Measurements from ENCODE around the gene GYPA. TPM values are rescaled to one million over a fixed set of nuclear protein-coding genes. Genes with fewer than 3 reads are reported as not detected.
"Not testable (repeated sequence)": the region's sequence is repeated elsewhere in the genome, so short reads cannot be mapped to it uniquely, and the experiment has no call there.

The GYPA gene
- total RNA-seq, 2 experiments from 2014 or later, result not detected

DNA sequence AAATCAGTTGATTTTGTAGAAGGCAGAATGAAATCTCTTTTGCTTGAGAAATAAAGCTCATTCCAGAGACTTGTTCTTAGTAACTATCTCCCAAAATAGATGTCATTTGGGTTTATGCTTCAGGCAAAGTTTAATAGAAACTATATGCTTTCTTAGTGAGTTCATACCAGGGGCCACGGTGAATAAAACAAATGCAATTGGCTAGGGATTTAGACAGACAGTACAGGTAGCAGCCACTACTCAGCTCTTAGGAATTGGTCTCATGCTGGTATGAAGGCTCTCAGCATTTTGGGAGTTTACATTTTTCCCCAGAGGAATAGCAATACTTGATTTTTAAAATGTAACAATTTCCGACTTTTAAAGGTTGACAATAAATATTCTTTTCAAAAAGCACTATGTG lies 27.0 kb downstream of the GYPA start:
- Mint-ChIP-seq H3K4me3 (no peak overlapping the region), H3K27me3 (peaks cover 16% of the 10 kb centered on the region), H3K4me1 (peaks cover 1% of the 10 kb centered on the region), H3K9me3 (ENCODE audit: low read depth) (no peaks in the 10 kb centered on the region), H3K36me3 (no peaks in the 10 kb centered on the region), H3K27ac (no peak overlapping the region)
- ATAC-seq (no peak), DNase-seq (no peak)
- CTCF ChIA-PET, result no interaction called here

DNA sequence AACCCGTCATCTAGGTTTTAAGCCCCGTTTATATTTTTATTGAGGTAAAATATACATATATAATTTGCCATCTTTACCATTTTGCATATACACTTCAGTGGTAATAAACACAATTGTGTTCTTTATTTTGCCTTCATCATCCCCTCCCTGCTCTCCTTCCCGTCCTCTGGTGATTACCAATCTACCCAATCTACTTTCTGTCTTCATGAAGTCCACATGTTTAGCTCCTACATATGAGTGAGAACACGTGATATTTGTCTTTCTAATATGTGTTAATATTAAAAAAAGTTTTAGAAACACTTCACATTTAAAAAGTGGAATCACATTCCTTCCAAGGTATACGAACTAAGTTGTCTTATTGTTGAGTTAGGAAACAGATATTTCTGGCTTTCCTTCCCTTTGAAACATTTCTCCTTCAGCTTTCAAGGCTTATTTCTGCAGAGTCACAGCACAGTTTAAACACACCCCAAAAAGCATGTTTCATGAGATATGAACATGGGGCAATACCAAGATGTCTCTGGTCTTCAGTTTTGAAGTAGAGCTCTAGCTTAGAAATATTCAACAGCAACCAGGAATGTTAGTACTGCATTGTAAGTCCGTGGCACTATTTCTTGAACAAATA lies 35.9 kb downstream of the GYPA start:
- H3K4me3 Mint-ChIP-seq, result no peak overlapping the region

DNA sequence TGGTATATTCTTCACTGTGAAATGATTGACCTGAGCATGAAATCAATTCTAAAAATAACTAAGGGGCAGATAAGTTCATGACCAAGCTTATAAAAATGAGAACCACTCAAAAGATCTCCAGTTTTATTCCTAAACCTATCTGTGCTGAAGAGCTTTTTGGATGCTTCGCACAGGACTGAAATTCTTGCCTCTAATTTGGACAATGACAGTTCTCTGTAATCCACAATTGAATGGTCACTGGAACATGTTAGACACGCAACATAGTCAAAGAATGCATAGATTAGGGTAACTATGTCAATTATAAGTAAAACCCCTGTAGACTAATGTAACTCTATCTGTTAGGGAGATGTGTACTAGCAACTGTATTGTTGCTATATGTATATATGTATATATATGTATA lies 42.7 kb downstream of the GYPA start:
- H3K4me1 Mint-ChIP-seq; H3K36me3 Mint-ChIP-seq; H3K27ac Mint-ChIP-seq; H3K9me3 Mint-ChIP-seq (ENCODE audit: low read depth); H3K27me3 Mint-ChIP-seq; DNase-seq; ATAC-seq; H3K4me3 Mint-ChIP-seq; CTCF ChIA-PET: not testable (repeated sequence)

More for the DNA sequence above, 35.9 kb downstream of the GYPA start:
- Mint-ChIP-seq H3K4me1 (no peaks in the 10 kb centered on the region), H3K36me3 (no peaks in the 10 kb centered on the region), H3K27me3 (no peaks in the 10 kb centered on the region), H3K27ac (no peak overlapping the region), H3K9me3 (ENCODE audit: low read depth) (no peaks in the 10 kb centered on the region)
- ATAC-seq, result no peak
- no peak for DNase-seq
- CTCF ChIA-PET, result no interaction called here

DNA sequence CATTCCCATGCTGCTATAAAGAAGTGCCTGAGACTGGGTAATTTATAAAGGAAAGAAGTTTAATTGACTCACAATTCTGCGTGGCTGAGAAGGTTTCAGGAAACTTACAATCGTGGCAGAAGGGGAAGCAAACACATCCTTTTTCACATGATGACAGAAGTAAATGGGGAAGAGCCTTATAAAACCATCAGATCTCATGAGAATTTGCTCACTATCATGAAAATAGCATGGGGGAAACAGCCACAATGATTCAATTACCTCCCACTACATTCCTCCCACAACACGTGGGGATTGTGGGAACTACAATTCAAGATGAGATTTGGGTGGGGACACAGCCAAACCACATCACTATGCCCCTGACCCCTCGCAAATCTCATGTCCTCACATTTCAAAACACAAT lies 46.5 kb downstream of the GYPA start:
- H3K36me3 Mint-ChIP-seq; CTCF ChIA-PET; H3K4me1 Mint-ChIP-seq; H3K4me3 Mint-ChIP-seq; H3K27me3 Mint-ChIP-seq; DNase-seq; H3K9me3 Mint-ChIP-seq (ENCODE audit: low read depth); ATAC-seq; H3K27ac Mint-ChIP-seq: not testable (repeated sequence)

DNA sequence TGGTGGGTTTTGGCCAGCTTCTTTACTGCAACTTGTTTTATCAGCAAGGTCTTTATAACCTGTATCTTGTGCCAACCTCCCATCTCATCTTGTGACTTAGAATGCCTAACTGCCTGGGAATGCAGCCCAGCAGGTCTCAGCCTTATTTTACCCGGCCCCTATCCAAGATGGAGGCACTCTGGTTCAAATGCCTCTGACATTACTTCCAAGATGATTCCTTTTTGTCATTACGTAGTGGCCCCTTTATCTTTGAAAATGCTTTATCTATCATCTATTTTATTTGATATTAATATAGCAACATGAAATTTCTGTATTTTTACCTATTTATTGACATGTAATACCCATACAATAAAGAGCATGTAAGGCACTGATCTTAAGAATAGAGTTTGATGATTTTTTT lies 49.3 kb downstream of the GYPA start:
- H3K9me3 Mint-ChIP-seq (ENCODE audit: low read depth); H3K27ac Mint-ChIP-seq; DNase-seq; ATAC-seq; H3K4me1 Mint-ChIP-seq; CTCF ChIA-PET; H3K27me3 Mint-ChIP-seq; H3K36me3 Mint-ChIP-seq; H3K4me3 Mint-ChIP-seq: not testable (repeated sequence)

DNA sequence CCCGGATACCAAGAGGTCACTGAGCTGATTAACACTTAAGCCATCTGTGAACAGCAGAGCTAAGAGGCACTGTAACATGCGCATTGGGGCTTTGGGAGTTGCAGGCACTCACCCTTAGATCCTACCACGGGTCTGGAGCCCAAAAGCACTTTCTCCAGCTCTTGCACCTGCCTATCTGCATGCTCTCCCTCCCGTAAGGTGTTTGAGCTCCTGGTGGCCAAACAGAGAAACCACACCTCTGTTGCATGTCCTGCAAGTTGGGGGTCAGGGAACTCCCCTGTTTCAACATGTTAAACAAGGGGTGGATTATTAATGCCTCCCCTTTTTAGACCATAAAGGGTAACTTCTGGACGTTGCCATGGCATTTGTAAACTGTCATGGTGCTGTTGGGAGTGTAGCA lies 49.8 kb downstream of the GYPA start:
- CTCF ChIA-PET, result no interaction called here
- Mint-ChIP-seq H3K27me3 (peaks cover 2% of the 10 kb centered on the region), H3K27ac (no peak overlapping the region), H3K9me3 (ENCODE audit: low read depth) (no peaks in the 10 kb centered on the region), H3K4me1 (no peaks in the 10 kb centered on the region), H3K4me3 (no peak overlapping the region), H3K36me3 (no peaks in the 10 kb centered on the region)
- no peak for ATAC-seq
- DNase-seq, result no peak

DNA sequence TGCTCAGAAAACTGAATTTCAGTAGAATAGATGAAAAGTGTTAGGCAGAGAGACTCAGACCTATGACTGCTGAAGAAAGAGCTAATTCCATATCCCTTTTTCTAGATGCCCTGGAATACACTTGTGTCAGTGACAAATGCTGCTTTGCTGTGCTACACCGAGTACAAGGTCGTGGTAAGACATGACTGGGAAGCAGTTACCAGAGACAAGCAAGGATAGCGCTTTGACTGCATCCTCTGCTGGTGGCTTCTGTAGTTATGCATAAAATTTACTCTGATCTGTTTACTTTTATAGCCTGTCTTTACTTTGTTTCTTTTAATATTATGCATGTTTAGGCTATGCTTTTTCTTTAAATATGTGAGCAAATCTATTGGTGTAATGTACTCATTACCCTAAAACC lies 58.5 kb downstream of the GYPA start:
- not testable (repeated sequence) for H3K9me3 Mint-ChIP-seq (ENCODE audit: low read depth)

DNA sequence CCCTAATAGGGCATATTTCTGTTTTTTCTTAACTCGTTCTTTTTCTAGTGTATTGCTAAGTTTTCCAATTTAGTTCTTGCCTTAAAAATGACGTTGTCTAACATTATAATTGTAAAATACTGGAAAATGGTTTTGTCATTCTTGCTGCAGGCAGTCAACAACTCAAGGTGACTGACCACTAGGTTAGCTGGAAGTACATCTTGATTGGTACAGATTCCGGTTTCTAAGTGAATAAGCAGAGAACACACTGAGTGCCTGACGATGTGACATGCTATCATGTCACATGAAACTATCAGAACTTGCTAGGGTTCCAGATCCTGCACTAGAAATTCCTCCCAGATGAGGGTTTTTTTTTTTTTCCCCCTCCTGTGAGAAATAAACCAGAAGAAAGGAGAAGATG lies 60.4 kb downstream of the GYPA start:
- H3K9me3 Mint-ChIP-seq (ENCODE audit: low read depth), result not testable (repeated sequence)

More for the DNA sequence above, 58.5 kb downstream of the GYPA start:
- H3K27ac Mint-ChIP-seq, H3K27me3 Mint-ChIP-seq, ATAC-seq, CTCF ChIA-PET, DNase-seq, H3K36me3 Mint-ChIP-seq, H3K4me3 Mint-ChIP-seq, H3K4me1 Mint-ChIP-seq: not testable (repeated sequence)

DNA sequence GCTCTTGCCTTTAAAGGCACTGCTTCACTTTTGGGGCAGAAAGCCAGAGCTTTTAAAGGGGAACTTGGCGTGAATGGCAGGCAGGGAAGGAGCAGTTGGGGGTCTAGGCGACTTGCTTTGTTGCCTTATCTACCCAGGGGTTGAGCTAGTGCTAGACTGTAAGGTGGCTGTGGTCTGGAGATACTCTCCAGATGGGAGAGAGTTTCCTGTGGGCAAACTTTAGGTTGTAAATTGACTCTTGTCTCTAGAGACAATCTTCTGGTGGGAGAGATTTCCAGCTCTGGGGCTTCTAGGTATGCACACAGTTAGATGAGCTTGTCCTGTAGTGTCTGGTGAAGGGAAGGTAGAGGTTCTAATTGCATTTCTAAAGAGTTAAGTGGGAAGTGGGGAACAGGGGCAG lies 61.8 kb downstream of the GYPA start:
- H3K4me1 Mint-ChIP-seq; H3K36me3 Mint-ChIP-seq; H3K9me3 Mint-ChIP-seq (ENCODE audit: low read depth); H3K4me3 Mint-ChIP-seq; H3K27me3 Mint-ChIP-seq; DNase-seq; CTCF ChIA-PET; H3K27ac Mint-ChIP-seq; ATAC-seq: not testable (repeated sequence)

More for the DNA sequence above, 60.4 kb downstream of the GYPA start:
- H3K27me3 Mint-ChIP-seq, H3K27ac Mint-ChIP-seq, H3K4me3 Mint-ChIP-seq, DNase-seq, CTCF ChIA-PET, ATAC-seq, H3K4me1 Mint-ChIP-seq, H3K36me3 Mint-ChIP-seq: not testable (repeated sequence)

DNA sequence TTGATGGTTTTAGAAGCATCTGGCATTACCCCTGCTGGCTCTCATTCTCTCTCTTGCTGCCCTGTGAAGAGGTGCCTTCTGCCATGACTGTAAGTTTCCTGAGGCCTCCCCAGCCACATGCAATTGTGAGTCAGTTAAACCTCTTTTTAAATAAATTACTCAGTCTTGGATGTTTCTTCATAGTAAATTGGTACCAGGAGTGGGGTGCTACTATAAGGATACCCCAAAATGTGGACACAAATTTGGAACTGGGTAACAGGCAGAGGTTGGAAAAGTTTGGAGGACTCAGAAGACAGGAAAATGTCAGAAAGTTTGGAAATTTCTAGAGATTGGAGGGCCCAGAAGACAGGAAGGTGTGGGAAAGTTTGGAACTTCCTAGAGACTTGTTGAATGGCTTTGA lies 79.0 kb downstream of the GYPA start:
- H3K9me3 Mint-ChIP-seq (ENCODE audit: low read depth); H3K27me3 Mint-ChIP-seq; DNase-seq; H3K36me3 Mint-ChIP-seq; H3K4me1 Mint-ChIP-seq; H3K4me3 Mint-ChIP-seq; CTCF ChIA-PET; ATAC-seq; H3K27ac Mint-ChIP-seq: not testable (repeated sequence)

DNA sequence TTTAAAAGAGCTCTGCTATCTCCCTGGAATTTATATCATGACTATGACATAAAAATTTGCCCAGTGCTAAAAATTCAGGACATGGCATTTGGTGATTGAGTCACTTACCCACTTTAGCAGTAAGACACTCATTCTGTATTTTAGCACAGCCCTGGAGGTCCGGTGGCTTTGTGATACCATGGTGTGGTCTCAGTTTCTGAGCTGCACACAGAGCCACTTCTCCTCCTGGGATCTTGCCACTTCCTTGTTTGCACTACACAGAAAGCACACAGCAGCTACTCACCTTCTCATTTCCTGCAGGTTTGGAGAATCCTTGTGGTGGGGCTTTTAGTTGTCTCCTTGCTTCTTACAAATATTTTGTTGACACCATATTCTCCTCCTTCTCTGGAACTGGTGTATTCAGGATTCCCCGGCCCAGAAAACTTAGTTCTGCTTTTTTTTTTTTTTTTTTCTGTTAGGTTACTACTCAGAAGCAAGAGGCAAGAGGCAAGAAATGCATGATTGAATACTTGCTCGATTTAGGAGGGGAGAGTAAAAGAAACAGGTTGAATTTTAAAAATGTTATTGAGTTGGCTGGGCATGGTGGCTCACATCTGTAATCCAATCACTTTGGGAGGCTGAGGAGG lies 80.2 kb downstream of the GYPA start:
- H3K9me3 Mint-ChIP-seq (ENCODE audit: low read depth); H3K27me3 Mint-ChIP-seq; H3K4me1 Mint-ChIP-seq; H3K27ac Mint-ChIP-seq; ATAC-seq; CTCF ChIA-PET; H3K4me3 Mint-ChIP-seq; DNase-seq; H3K36me3 Mint-ChIP-seq: not testable (repeated sequence)

Other genes starting within 250 kb of the GYPA start
- 1 to 10 TPM; 1.8 to 4.0 TPM for gene GYPE, start 235.2 kb downstream of the GYPA start, total RNA-seq
- gene GYPB, start 121.3 kb downstream of the GYPA start, total RNA-seq, result under 1 TPM in 1 of 2 experiments, not detected in 1; 0.70 TPM

All from activated CD8-positive, alpha-beta memory T cell treated with anti-CD3 and anti-CD28 coated beads, Interleukin-2, amount 10 ng/mL, durations not matched to agents 7 days and 5 days (primary cell).